Epithelial cell of esophagus (primary cell): ENCODE measurements around the gene FHIT.

Experiments
- DNase-seq: peaks from one replicate; pipeline ENCODE4 v3.0.0; 2010; ENCODE audit warnings: low read depth
- H3K4me3 ChIP-seq: 2 replicates; pipeline ENCODE4 v1.5.1; 2011; ENCODE audit warnings: mild to moderate bottlenecking, low read length, control low read depth
- TF ChIP-seq, protein P1 (sequence below): IDR thresholded peaks from 2 replicates; pipeline ENCODE4 v1.5.1; 2011; ENCODE audit warnings: low read depth, mild to moderate bottlenecking, low read length, control low read depth, inconsistent platforms; ENCODE audit not compliant: insufficient read depth; ENCODE audit errors: missing control alignments

FHIT gene

DNA sequence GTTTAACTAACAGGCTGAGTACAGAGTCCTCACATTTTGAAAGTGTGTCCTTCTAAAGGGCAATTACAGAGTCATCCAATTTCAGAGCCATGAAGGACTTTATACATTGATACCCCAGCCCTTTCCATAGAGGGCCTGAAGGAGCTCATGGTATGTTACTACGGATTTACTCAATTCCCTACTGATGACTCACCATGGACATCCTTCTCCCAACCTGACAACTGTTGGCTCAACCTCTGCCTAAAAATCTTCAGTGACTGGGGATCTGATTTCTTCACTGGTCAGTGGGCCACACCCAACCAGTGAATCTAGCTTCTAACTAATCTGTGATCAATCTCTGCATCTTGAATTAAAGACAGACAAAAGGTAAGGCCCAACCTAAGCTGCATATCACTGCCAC is 1238.0 kb downstream of the FHIT start:
- DNase-seq: peak; percentile 1
- TF ChIP-seq, protein P1, sequence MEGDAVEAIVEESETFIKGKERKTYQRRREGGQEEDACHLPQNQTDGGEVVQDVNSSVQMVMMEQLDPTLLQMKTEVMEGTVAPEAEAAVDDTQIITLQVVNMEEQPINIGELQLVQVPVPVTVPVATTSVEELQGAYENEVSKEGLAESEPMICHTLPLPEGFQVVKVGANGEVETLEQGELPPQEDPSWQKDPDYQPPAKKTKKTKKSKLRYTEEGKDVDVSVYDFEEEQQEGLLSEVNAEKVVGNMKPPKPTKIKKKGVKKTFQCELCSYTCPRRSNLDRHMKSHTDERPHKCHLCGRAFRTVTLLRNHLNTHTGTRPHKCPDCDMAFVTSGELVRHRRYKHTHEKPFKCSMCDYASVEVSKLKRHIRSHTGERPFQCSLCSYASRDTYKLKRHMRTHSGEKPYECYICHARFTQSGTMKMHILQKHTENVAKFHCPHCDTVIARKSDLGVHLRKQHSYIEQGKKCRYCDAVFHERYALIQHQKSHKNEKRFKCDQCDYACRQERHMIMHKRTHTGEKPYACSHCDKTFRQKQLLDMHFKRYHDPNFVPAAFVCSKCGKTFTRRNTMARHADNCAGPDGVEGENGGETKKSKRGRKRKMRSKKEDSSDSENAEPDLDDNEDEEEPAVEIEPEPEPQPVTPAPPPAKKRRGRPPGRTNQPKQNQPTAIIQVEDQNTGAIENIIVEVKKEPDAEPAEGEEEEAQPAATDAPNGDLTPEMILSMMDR: no peak
- no peak overlapping the region for H3K4me3 ChIP-seq

DNA sequence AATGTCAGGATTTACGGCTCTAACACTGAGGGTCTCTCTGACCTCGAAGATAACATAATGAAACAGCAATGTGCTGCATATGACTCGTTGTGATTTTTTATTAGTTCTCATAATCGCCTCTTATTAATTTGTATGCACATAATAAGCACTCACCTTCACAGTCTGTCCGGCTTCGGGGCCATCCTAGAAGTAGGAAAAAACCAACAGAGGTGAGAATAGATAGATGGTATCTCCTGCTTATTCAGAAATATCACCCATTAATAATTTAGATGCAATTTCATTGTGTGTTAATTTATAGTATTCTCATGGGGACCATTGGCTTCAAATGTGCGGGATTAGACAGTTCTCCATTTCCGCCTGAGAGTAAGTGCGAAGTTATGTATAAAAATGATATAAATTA is 1240.0 kb downstream of the FHIT start:
- no peak overlapping the region for H3K4me3 ChIP-seq
- DNase-seq: no peak
- TF ChIP-seq, protein P1: no peak

DNA sequence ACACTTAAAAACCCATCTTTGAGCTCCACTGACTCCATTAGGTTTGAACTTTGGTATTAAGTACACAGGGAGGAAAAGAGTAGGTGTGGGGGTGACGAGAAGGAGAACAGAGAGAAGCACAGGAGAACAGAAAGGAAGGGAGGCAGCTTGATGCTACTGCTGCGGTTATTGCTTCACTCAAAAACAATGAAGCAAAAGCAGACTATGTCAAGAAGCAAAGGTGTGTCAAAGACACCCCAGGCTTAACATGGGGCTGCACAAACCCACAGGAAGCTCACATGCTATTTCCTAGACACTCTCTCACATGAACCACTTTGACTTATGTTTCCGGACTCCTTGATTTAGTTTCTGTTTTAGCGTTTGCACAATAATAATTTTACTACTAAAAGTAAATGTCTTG is 1240.5 kb downstream of the FHIT start:
- DNase-seq: no peak
- TF ChIP-seq, protein P1: no peak
- H3K4me3 ChIP-seq: no peak overlapping the region

DNA sequence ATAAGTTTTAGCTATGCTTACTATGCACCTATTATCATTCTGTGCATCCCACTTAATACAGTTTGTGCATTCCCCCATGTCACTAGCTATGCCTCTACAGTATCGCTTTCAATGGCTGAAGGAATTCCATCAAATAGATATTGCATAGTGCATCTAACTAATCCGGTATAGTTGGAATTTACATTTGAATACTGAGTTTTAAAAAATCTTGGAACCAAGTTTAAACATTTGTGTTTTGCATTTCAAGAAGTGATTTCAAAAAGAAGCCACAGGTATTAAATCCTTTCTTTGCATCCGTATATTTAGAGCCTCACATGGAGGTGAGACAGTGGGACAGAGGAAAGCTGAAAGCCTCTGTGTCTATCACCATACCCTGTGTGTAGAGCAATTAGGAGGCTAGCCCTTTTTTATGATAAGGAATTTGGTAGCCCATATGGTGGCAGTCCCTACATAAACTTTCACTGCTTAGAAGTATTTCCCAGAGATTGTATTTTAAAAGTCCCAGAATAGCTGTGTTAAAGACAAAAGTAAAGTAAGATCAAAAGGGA is 1241.2 kb downstream of the FHIT start:
- no peak overlapping the region for H3K4me3 ChIP-seq
- TF ChIP-seq, protein P1: no peak
- DNase-seq: no peak

DNA sequence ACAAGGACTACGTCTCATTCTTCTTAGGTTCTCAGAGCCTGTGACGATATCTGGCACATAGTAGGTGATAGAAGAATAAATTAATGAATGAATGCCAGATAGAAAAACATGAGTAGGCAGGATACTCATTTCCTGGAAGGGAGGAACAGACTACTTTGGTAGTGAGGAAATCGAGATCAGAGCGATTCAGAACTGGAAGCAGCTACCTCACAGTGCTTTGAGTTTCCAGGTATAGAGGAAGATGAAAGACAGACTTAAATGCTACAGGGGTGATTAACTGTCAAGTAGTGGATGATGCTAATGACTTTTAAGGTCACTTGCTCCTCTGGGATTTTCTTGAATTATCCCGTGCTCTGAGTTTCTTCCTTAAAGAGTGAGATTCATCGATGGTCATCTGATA is 1249.9 kb downstream of the FHIT start:
- no peak for DNase-seq
- TF ChIP-seq, protein P1: no peak
- no peak overlapping the region for H3K4me3 ChIP-seq

DNA sequence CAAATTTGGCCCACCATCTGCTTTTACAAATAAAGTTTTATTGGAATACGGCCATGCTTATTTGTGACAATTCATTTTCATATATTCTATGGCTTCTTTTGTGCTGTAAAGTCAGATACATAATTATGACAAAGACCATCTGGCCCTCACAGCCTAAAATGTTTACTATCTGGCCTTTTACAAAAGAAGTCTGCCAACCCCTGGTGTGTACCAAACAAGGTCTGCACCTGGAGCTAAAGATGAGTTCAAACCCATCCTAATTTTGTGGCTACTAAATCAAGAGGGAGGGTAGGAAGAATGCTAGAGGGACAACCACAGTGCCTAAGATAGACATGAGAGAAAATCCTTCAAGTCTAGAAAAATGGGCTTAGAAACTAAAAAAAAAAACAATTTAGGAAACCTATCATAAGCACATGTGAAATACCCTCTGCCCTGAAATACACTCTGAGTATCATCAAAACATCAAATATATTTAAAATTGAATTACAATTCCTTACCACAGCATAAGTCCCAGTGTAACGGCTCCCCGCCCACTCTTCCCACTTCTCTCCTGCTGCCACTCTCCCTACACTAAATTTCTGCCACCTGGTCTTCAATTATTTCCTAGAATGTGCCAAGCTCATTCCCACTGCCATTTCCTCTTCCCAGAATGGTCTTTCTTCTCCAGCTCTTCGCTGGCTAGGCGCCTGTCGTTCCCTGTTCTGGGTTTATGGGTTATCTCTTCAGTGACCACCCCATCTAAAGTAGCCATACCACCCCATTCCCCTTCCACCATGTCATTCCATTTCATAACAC is 1250.7 kb downstream of the FHIT start:
- no peak for DNase-seq
- H3K4me3 ChIP-seq: no peak overlapping the region
- TF ChIP-seq, protein P1: no peak

DNA sequence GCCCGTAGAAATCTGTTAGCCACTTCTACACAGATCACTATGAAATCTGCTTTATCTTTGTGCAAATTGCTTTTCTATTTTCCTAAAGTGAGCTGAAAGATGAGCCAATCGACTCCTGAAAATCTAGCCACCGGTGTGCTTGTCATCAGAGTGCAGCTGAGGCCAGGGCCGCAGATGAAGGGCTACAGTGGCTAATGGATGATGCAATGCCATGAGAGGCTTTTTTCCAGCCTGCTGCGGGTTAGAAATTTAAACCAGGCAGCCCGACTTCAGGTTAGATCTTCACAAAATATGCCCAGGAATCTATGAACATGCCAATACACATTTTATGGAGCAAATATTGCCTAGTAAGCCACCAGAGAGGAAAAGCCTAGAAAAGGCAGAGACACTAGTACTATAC is 1253.2 kb downstream of the FHIT start:
- TF ChIP-seq, protein P1: no peak
- no peak for DNase-seq
- no peak overlapping the region for H3K4me3 ChIP-seq
